ENCODE data around the gene CT47C1. TPM values are rescaled to one million over a fixed set of nuclear protein-coding genes. Genes with fewer than 3 reads are reported as not detected.

The CT47C1 gene
- total RNA-seq, 1 experiment from 2014 or later = 0.07 TPM

- Histone ChIP-seq H3K4me2 (ENCODE audit: low read length) (no peak overlapping the region), H4K20me1 (ENCODE audit: low read length) (no peaks in the 10 kb centered on the region), H3K4me1 (ENCODE audit: insufficient read depth, low read length) (peaks cover 11% of the 10 kb centered on the region; the same call in 1 of the 2 replicates), H3K27me3 (ENCODE audit: low read length) (no peaks in the 10 kb centered on the region), H3K9me3 (ENCODE audit: low read length) (no peaks in the 10 kb centered on the region), H3F3A (ENCODE audit: low read length, unreplicated experiment) (no peaks in the 10 kb centered on the region), H3K79me2 (ENCODE audit: low read length) (no peaks in the 10 kb centered on the region), H2AFZ (ENCODE audit: low read length) (no peak overlapping the region), H3K9ac (ENCODE audit: low read length) (no peak overlapping the region), H3K4me3 (ENCODE audit: low read length) (no peak overlapping the region), H3K27ac (ENCODE audit: low read length) (no peak overlapping the region), H3K9me2 (replicated peaks; ENCODE audit: low read length) (no peaks in the 10 kb centered on the region), H3K36me3 (ENCODE audit: low read depth, low read length) (no peaks in the 10 kb centered on the region)
- intact Hi-C loops (cut with micrococcal nuclease) = loop anchor here (1.0 kb wide), 1 partner anchor 19 kb away; no protein-coding TSS in a partner anchor
- POLR2A ChIA-PET (ENCODE audit: unreplicated experiment) = interaction anchor here (0.7 kb wide), 1 partner anchor 40 kb away, joined by 3 read pairs; no protein-coding TSS in a partner anchor
- CTCF ChIA-PET = interaction anchor here (0.7 to 1.1 kb wide), 3 partner anchors 9 to 106 kb away, joined by 5 to 18 read pairs (median 7); no protein-coding TSS in a partner anchor
- no peak for TF ChIP-seq EZH2phosphoT487 (IDR thresholded peaks at IDR 0.05; ENCODE audit: borderline replicate concordance, low read length)
- ATAC-seq = peak; percentile 76
- no TSS peak for BruUV-seq (replicated peaks)
- DNase-seq = peak; percentile 67
These were observed 2.7 kb downstream of the CT47C1 start for GRCh38 chrX:119075270-119076025.

GRCh38 chrX:119082278-119082677, 9.5 kb downstream of the CT47C1 start:
- Histone ChIP-seq H3F3A (ENCODE audit: low read length, unreplicated experiment) (no peaks in the 10 kb centered on the region), H3K9ac (ENCODE audit: low read length) (no peak overlapping the region), H3K36me3 (ENCODE audit: low read depth, low read length) (no peaks in the 10 kb centered on the region), H2AFZ (ENCODE audit: low read length) (no peak overlapping the region), H3K27ac (ENCODE audit: low read length) (no peak overlapping the region), H4K20me1 (ENCODE audit: low read length) (no peaks in the 10 kb centered on the region), H3K79me2 (ENCODE audit: low read length) (no peaks in the 10 kb centered on the region), H3K9me3 (ENCODE audit: low read length) (no peaks in the 10 kb centered on the region), H3K9me2 (replicated peaks; ENCODE audit: low read length) (no peaks in the 10 kb centered on the region), H3K27me3 (ENCODE audit: low read length) (no peaks in the 10 kb centered on the region), H3K4me2 (ENCODE audit: low read length) (no peak overlapping the region), H3K4me1 (ENCODE audit: insufficient read depth, low read length) (no peaks in the 10 kb centered on the region), H3K4me3 (ENCODE audit: low read length) (no peak overlapping the region)
- TF ChIP-seq EZH2phosphoT487 (IDR thresholded peaks at IDR 0.05; ENCODE audit: borderline replicate concordance, low read length) (no peak), CTCF (conservative IDR thresholded peaks at IDR 0.05; ENCODE audit: low read depth, low read length) (no peak), EZH2 (IDR thresholded peaks at IDR 0.05; ENCODE audit: low read length, unreplicated experiment) (no peak)
- DNase-seq = no peak
- ChIA-PET CTCF (interaction anchor here (0.5 kb wide), 1 partner anchor 16 kb away, joined by 6 read pairs; no protein-coding TSS in a partner anchor), POLR2A (ENCODE audit: unreplicated experiment) (interaction anchor here (0.6 to 0.7 kb wide), 2 partner anchors 27 to 125 kb away, joined by 3 read pairs; no protein-coding TSS in a partner anchor)
- intact Hi-C loops (cut with micrococcal nuclease) = no loop called here
- ATAC-seq = no peak
- no TSS peak for BruUV-seq (replicated peaks)

DNA sequence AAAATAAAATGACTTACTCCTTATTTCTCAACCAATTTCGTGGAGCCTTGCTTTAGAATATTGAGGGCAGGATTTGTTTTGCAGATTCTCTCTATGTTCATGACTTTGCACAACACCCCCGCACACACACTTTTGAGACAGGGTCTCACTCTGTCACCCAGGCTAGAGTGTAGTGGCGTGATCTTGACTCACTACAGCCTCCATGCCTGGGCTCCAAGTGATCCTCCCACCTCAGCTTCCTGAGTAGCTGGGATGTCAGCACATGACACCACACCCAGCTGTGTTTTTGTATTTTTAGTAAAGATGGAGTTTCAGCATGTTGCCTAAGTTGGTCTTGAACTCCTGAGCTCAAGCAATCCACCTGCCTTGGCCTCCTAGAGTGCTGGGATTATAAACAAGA, 12.0 kb downstream of the CT47C1 start:
- CTCF ChIA-PET = no interaction called here
- no peak for ATAC-seq
- Histone ChIP-seq H3K4me1 (ENCODE audit: insufficient read depth, low read length) (no peaks in the 10 kb centered on the region), H3K36me3 (ENCODE audit: low read depth, low read length) (no peaks in the 10 kb centered on the region), H3K79me2 (ENCODE audit: low read length) (no peaks in the 10 kb centered on the region), H4K20me1 (ENCODE audit: low read length) (no peaks in the 10 kb centered on the region), H2AFZ (ENCODE audit: low read length) (no peak overlapping the region), H3K27me3 (ENCODE audit: low read length) (no peaks in the 10 kb centered on the region), H3K4me2 (ENCODE audit: low read length) (no peak overlapping the region), H3K4me3 (ENCODE audit: low read length) (no peak overlapping the region), H3K9me3 (ENCODE audit: low read length) (no peaks in the 10 kb centered on the region), H3K9ac (ENCODE audit: low read length) (no peak overlapping the region), H3K27ac (ENCODE audit: low read length) (no peak overlapping the region), H3F3A (ENCODE audit: low read length, unreplicated experiment) (no peaks in the 10 kb centered on the region), H3K9me2 (replicated peaks; ENCODE audit: low read length) (no peaks in the 10 kb centered on the region)
- TF ChIP-seq EZH2phosphoT487 (IDR thresholded peaks at IDR 0.05; ENCODE audit: borderline replicate concordance, low read length) (no peak), CTCF (conservative IDR thresholded peaks at IDR 0.05; ENCODE audit: low read depth, low read length) (no peak), EZH2 (IDR thresholded peaks at IDR 0.05; ENCODE audit: low read length, unreplicated experiment) (no peak)
- intact Hi-C loops (cut with micrococcal nuclease) = no loop called here
- no TSS peak for BruUV-seq (replicated peaks)
- DNase-seq = no peak
- POLR2A ChIA-PET (ENCODE audit: unreplicated experiment) = no interaction called here

All from PC-3 (cell line).